ENCODE results near the gene AKNA.

The AKNA gene

DNA sequence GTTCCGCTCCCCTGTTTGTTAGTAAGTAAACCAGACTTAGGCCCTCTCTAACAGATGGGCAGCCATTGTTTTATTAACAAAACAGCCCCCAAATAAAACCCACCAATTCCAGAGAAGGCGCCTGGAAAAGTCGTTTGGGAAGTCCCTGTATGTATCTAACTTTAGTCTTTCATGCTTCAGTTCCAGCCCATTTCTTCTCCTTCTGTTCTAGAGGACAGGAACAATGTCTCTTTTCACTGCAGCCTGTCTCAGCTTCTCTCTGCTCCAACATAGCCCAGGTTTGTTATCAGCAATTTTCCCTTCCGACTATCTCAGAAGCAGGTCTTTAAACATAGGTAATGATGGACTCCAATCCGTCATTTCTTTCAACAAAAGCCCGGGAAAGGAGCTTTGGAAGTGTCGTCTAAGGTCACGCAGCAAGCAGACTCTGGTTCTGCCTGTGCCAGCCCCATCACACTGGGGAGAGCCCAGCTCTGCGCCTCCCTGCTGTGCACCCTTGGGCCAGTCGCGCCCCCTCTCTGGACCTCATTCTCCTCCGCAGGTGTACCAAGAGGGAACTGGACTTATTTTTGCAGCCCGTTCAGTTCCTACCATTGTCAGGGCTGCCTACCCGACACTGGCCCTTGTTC, 9.6 kb upstream of the AKNA start:
- DNase-seq (no peak), ATAC-seq (replicated peaks) (peak; percentile 4)
- Mint-ChIP-seq H3K36me3 (ENCODE audit: insufficient read depth) (peaks cover 55% of the 10 kb centered on the region), H3K4me3 (peak overlapping the region; percentile 92 to 98), H3K9me3 (no peaks in the 10 kb centered on the region), H3K4me1 (ENCODE audit: low read depth in 2 of 2) (peaks cover 32 to 46% of the 10 kb centered on the region in 2 donors), H3K27me3 (no peaks in the 10 kb centered on the region), H3K27ac (peak overlapping the region; percentile 98)

GRCh38 chr9:114396558-114397218, 8.9 kb upstream of the AKNA start:
- Mint-ChIP-seq H3K36me3 (ENCODE audit: insufficient read depth) (peaks cover 58% of the 10 kb centered on the region), H3K4me1 (ENCODE audit: low read depth in 2 of 2) (peaks cover 35 to 47% of the 10 kb centered on the region in 2 donors), H3K9me3 (no peaks in the 10 kb centered on the region), H3K4me3 (peak overlapping the region; percentile 92 to 98), H3K27ac (peak overlapping the region; percentile 98), H3K27me3 (no peaks in the 10 kb centered on the region)
- no peak for ATAC-seq (replicated peaks)
- no peak for DNase-seq

GRCh38 chr9:114395768-114396167, 8.0 kb upstream of the AKNA start:
- Mint-ChIP-seq H3K36me3 (ENCODE audit: insufficient read depth) (peaks cover 59% of the 10 kb centered on the region), H3K9me3 (no peaks in the 10 kb centered on the region), H3K4me3 (peak overlapping the region; percentile 36 to 98), H3K27me3 (no peaks in the 10 kb centered on the region), H3K27ac (peak overlapping the region; percentile 98), H3K4me1 (ENCODE audit: low read depth in 2 of 2) (peaks cover 41 to 54% of the 10 kb centered on the region in 2 donors)
- ATAC-seq (replicated peaks) (no peak), DNase-seq (no peak)

DNA sequence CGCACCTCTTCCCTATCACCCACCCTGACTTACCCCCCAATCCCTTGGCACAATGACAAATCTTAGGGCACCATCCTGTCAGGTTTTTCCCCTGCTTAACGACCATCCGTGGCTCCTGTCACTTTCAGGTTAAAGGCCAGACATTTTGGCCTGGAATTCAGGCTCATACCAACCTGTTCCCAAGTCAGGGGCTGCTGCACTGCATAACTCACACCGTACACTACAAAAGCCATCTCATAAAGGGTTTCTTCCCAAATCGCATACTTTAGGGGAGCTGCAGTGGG, 7.5 kb upstream of the AKNA start:
- Mint-ChIP-seq H3K4me3 (peak overlapping the region; percentile 33 to 98), H3K9me3 (no peaks in the 10 kb centered on the region), H3K36me3 (ENCODE audit: insufficient read depth) (peaks cover 64% of the 10 kb centered on the region), H3K27ac (peak overlapping the region; percentile 81 to 98), H3K4me1 (ENCODE audit: low read depth in 2 of 2) (peaks cover 45 to 59% of the 10 kb centered on the region in 2 donors), H3K27me3 (no peaks in the 10 kb centered on the region)
- ATAC-seq (replicated peaks) (no peak), DNase-seq (no peak)

- Mint-ChIP-seq H3K27ac (peak overlapping the region; percentile 81 to 98), H3K9me3 (no peaks in the 10 kb centered on the region), H3K27me3 (no peaks in the 10 kb centered on the region), H3K4me3 (peak overlapping the region; percentile 33 to 98), H3K36me3 (ENCODE audit: insufficient read depth) (peaks cover 69% of the 10 kb centered on the region), H3K4me1 (ENCODE audit: low read depth in 2 of 2) (peaks cover 51 to 64% of the 10 kb centered on the region in 2 donors)
- DNase-seq (no peak), ATAC-seq (replicated peaks) (no peak)
Observed at GRCh38 chr9:114394523-114395333, 6.9 kb upstream of the AKNA start.

DNA sequence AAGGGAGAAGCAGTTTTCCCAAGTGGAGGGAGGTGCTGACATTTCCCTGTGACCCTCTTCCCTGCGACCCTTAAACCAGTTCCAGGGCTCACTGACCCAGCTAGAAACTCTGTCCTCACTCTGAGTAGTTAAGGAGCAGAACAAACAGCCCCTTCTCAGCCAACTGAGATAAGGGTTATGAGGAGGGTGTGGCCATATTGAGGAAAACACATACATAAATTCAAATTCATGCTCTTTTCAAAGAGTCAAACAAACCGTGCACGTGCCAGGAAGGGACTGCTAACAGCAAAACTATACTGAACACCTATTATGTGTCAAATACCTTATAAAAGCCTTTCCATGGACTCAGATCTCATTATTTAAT, 4.9 kb upstream of the AKNA start:
- H3K36me3 Mint-ChIP-seq (ENCODE audit: insufficient read depth) = peaks cover 73% of the 10 kb centered on the region
- no peaks in the 10 kb centered on the region for H3K27me3 Mint-ChIP-seq
- H3K4me1 Mint-ChIP-seq (ENCODE audit: low read depth in 2 of 2) = peaks cover 70 to 83% of the 10 kb centered on the region in 2 donors
- no peaks in the 10 kb centered on the region for H3K9me3 Mint-ChIP-seq
- DNase-seq (no peak), ATAC-seq (replicated peaks) (no peak)
- H3K27ac Mint-ChIP-seq = peak overlapping the region; percentile 35 to 88
- peak overlapping the region; percentile 33 to 35 for H3K4me3 Mint-ChIP-seq

- H3K4me1 Mint-ChIP-seq (ENCODE audit: low read depth in 2 of 2) = peaks cover 71 to 79% of the 10 kb centered on the region in 2 donors
- ATAC-seq (replicated peaks) (no peak), DNase-seq (no peak)
- no peaks in the 10 kb centered on the region for H3K27me3 Mint-ChIP-seq
- peak overlapping the region; percentile 96 to 99 for H3K4me3 Mint-ChIP-seq
- no peaks in the 10 kb centered on the region for H3K9me3 Mint-ChIP-seq
- H3K27ac Mint-ChIP-seq = peak overlapping the region; percentile 76 to 98
- peaks cover 73% of the 10 kb centered on the region for H3K36me3 Mint-ChIP-seq (ENCODE audit: insufficient read depth)
Observed at GRCh38 chr9:114390952-114391351, 3.2 kb upstream of the AKNA start.

- peaks cover 76% of the 10 kb centered on the region for H3K36me3 Mint-ChIP-seq (ENCODE audit: insufficient read depth)
- H3K4me3 Mint-ChIP-seq = peak overlapping the region; percentile 96 to 99
- peak overlapping the region; percentile 76 to 98 for H3K27ac Mint-ChIP-seq
- ATAC-seq (replicated peaks) = peak; percentile 2
- peaks cover 74 to 80% of the 10 kb centered on the region in 2 donors for H3K4me1 Mint-ChIP-seq (ENCODE audit: low read depth in 2 of 2)
- no peaks in the 10 kb centered on the region for H3K9me3 Mint-ChIP-seq
- DNase-seq = no peak
- no peaks in the 10 kb centered on the region for H3K27me3 Mint-ChIP-seq
Observed at GRCh38 chr9:114389612-114390368, 2.0 kb upstream of the AKNA start.

DNA sequence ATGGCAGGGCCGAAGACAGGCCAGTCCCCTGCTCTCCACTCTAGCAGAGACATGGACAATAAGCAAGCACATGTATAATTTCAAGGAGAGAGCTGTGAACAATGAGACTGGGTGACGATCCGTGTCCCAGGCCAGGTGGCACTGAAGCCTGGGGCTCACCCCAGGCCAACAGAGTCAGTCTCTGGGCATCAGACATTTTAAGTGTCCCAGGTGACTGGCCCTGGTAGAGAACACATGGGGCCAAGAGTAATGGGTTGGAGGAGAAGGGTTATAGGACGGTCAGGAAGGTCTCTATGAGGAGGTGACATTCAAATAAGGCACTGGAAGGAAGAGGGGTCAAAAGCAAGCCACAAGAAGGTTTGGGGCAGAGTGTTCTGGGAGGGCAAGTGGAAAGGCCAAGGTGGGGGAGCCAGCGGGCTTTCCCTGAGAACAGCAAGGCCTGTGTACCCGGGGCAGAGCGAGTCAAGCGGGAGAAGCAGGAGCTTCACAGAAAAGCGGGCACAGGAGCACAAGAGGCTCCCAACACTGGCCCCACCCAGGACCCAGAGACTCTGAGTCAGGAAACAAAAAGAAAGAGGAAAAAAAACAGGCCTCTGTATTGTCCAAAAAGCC, 1.1 kb upstream of the AKNA start:
- peak overlapping the region; percentile 76 to 98 for H3K27ac Mint-ChIP-seq
- peaks cover 76 to 82% of the 10 kb centered on the region in 2 donors for H3K4me1 Mint-ChIP-seq (ENCODE audit: low read depth in 2 of 2)
- H3K36me3 Mint-ChIP-seq (ENCODE audit: insufficient read depth) = peaks cover 77% of the 10 kb centered on the region
- ATAC-seq (replicated peaks) (no peak), DNase-seq (no peak)
- H3K9me3 Mint-ChIP-seq = no peaks in the 10 kb centered on the region
- H3K4me3 Mint-ChIP-seq = peak overlapping the region; percentile 96 to 99
- H3K27me3 Mint-ChIP-seq = no peaks in the 10 kb centered on the region

DNA sequence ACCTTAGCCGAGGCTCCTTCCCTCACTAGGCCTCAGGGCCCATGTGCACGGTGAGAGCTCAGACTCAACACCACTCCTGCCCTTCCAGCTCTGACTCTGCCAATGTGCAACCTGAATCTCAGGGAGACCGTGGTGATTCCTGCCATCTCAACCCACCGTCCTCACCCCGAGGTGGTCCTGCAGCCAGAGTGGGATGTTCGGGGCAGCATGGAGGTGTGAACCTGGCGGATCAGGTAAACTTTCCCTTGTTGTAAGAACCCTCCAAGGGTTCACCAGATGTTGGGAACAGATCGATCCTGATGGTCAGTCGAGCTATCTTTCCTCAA, 538 bp upstream of the AKNA start:
- no peaks in the 10 kb centered on the region for H3K27me3 Mint-ChIP-seq
- peak overlapping the region; percentile 76 to 98 for H3K27ac Mint-ChIP-seq
- peaks cover 80 to 83% of the 10 kb centered on the region in 2 donors for H3K4me1 Mint-ChIP-seq (ENCODE audit: low read depth in 2 of 2)
- peaks cover 77% of the 10 kb centered on the region for H3K36me3 Mint-ChIP-seq (ENCODE audit: insufficient read depth)
- DNase-seq (no peak), ATAC-seq (replicated peaks) (peak; percentile 2)
- no peaks in the 10 kb centered on the region for H3K9me3 Mint-ChIP-seq
- H3K4me3 Mint-ChIP-seq = peak overlapping the region; percentile 96 to 99

GRCh38 chr9:114386886-114387679, 699 bp downstream of the AKNA start:
- no peaks in the 10 kb centered on the region for H3K27me3 Mint-ChIP-seq
- H3K4me1 Mint-ChIP-seq (ENCODE audit: low read depth in 2 of 2) = peaks cover 84 to 86% of the 10 kb centered on the region in 2 donors
- peak overlapping the region; percentile 76 to 98 for H3K27ac Mint-ChIP-seq

GRCh38 chr9:114386361-114386885, 1.4 kb downstream of the AKNA start:
- Mint-ChIP-seq H3K9me3 (no peaks in the 10 kb centered on the region), H3K4me1 (ENCODE audit: low read depth in 2 of 2) (peaks cover 89 to 92% of the 10 kb centered on the region in 2 donors), H3K27ac (peak overlapping the region; percentile 76 to 98), H3K4me3 (peak overlapping the region; percentile 96 to 99), H3K27me3 (no peaks in the 10 kb centered on the region), H3K36me3 (ENCODE audit: insufficient read depth) (peaks cover 88% of the 10 kb centered on the region)
- DNase-seq (peak in 1 of 3 experiments; percentile 29), ATAC-seq (replicated peaks) (no peak)

More at GRCh38 chr9:114386886-114387679, 699 bp downstream of the AKNA start:
- ATAC-seq (replicated peaks) = no peak
- H3K36me3 Mint-ChIP-seq (ENCODE audit: insufficient read depth) = peaks cover 84% of the 10 kb centered on the region
- H3K4me3 Mint-ChIP-seq = peak overlapping the region; percentile 96 to 99
- peak in 1 of 3 experiments; percentile 29 for DNase-seq
- no peaks in the 10 kb centered on the region for H3K9me3 Mint-ChIP-seq
